HepG2 (cell line): ENCODE measurements around the gene HOXC11. TPM values are rescaled to one million over a fixed set of nuclear protein-coding genes. Genes with fewer than 3 reads are reported as not detected.
A peak's percentile ranks its signal among the peaks of the same experiment; 100 is the strongest.

Experiments used
- AKAP8 ChIP-seq: sonication (generic); formaldehyde crosslinking; IDR thresholded peaks from 2 replicates; pipeline ENCODE4 v1.5.1; 2020; ENCODE audit warnings: mild to moderate bottlenecking, missing genetic modification reagents
- ATF7 ChIP-seq, 2 experiments: fragments of 450-650 bp in 1 of 2; sonication (generic) in 1 of 2; formaldehyde crosslinking in 1 of 2; IDR thresholded peaks; 2 replicates each; pipeline versions ENCODE4 v1.4.0 to v1.6.1; 2016 to 2020; ENCODE audit warnings: antibody characterized with exemption in 1 of 2, mild to moderate bottlenecking in 1 of 2, missing genetic modification reagents in 1 of 2
- BCL6 ChIP-seq: IDR thresholded peaks from 2 replicates; pipeline ENCODE4 v1.6.1; 2016; ENCODE audit warnings: missing genetic modification reagents, missing compliant biosample characterization
- CEBPB ChIP-seq: IDR thresholded peaks from 2 replicates; pipeline ENCODE4 v1.6.1; 2011; ENCODE audit warnings: low read depth, low read length, improper control_type of control experiment, borderline replicate concordance
- DMAP1 ChIP-seq: IDR thresholded peaks from 2 replicates; pipeline ENCODE4 v1.6.1; 2016
- EZH2 ChIP-seq: conservative IDR thresholded peaks from 2 replicates; pipeline ENCODE4 v1.6.1; 2012; ENCODE audit warnings: mild to moderate bottlenecking, low read depth, low read length, moderate library complexity
- MAFK ChIP-seq, 2 experiments: IDR thresholded peaks in 1 of 2; conservative IDR thresholded peaks in 1 of 2; 2 replicates each; pipeline ENCODE4 v1.6.1; 2011; ENCODE audit warnings: improper control_type of control experiment in 2 of 2, low read length in 2 of 2
- MED8 ChIP-seq: sonication (generic); formaldehyde crosslinking; IDR thresholded peaks from 2 replicates; pipeline ENCODE4 v1.8.1; 2023; ENCODE audit warnings: mild to moderate bottlenecking, missing genetic modification reagents; ENCODE audit not compliant: insufficient replicate concordance
- NONO ChIP-seq, 2 experiments: fragments of 450-650 bp in 1 of 2; sonication (generic) in 1 of 2; formaldehyde crosslinking in 1 of 2; IDR thresholded peaks in 1 of 2; conservative IDR thresholded peaks in 1 of 2; 2 replicates each; pipeline versions ENCODE4 v1.6.1 to v1.8.0; 2017 to 2022; ENCODE audit warnings: mild to moderate bottlenecking in 1 of 2, missing genetic modification reagents in 1 of 2, moderate library complexity in 1 of 2
- SALL2 ChIP-seq: sonication (generic); formaldehyde crosslinking; IDR thresholded peaks from 2 replicates; pipeline ENCODE4 v1.8.1; 2023; ENCODE audit warnings: mild to moderate bottlenecking, missing genetic modification reagents, inconsistent platforms
- SKI ChIP-seq: fragments of 450-650 bp; IDR thresholded peaks from one replicate; pipeline ENCODE4 v1.6.1; 2018; ENCODE audit warnings: mild to moderate bottlenecking; ENCODE audit not compliant: partially characterized antibody
- SMAD3 ChIP-seq: sonication (generic); formaldehyde crosslinking; IDR thresholded peaks from 2 replicates; pipeline ENCODE4 v1.4.0; 2020; ENCODE audit warnings: missing genetic modification reagents
- ZNF329 ChIP-seq: sonication (generic); formaldehyde crosslinking; IDR thresholded peaks from 2 replicates; pipeline ENCODE4 v1.9.0; 2021; ENCODE audit warnings: low read depth, mild to moderate bottlenecking, missing genetic modification reagents
- ZNF430 ChIP-seq: sonication (generic); formaldehyde crosslinking; IDR thresholded peaks from 2 replicates; pipeline ENCODE4 v1.9.0; 2021; ENCODE audit warnings: mild to moderate bottlenecking, missing genetic modification reagents
- ZNF530 ChIP-seq: sonication (generic); formaldehyde crosslinking; IDR thresholded peaks from 2 replicates; pipeline ENCODE4 v1.5.0; 2020; ENCODE audit warnings: low read depth, mild to moderate bottlenecking, missing genetic modification reagents
- ZNF788 ChIP-seq: sonication (generic); formaldehyde crosslinking; IDR thresholded peaks from 2 replicates; pipeline ENCODE4 v1.5.0; 2020; ENCODE audit warnings: mild to moderate bottlenecking, missing genetic modification reagents, borderline replicate concordance
- polyA plus RNA-seq, 8 experiments: library from polyadenylated mRNA; depleted of rRNA in 3 of 8; stranded (reverse) in 7 of 8; unstranded in 1 of 8; fragments of >200 nt; fragmentation: Illumina TruSeq in 4 of 8; extraction: Trizol in 4 of 8; gene quantifications; 2 replicates each; pipeline versions ENCODE4 v1.2.1 to v1.2.3, GENCODE V29; 2011 to 2016; ENCODE audit warnings: low read depth in 4 of 8, missing spikeins in 1 of 8, mixed read lengths in 1 of 8; ENCODE audit not compliant: insufficient read depth in 1 of 8
- total RNA-seq, 5 experiments: library from RNA; depleted of rRNA; stranded (reverse); fragments of >200 nt; fragmentation: Illumina TruSeq; extraction: Trizol; gene quantifications; 2 replicates each; pipeline ENCODE4 v1.2.3, GENCODE V29; 2016; ENCODE audit warnings: low read depth in 1 of 5
- TF ChIP-seq, protein P1 (sequence below): sonication (generic); formaldehyde crosslinking; IDR thresholded peaks from one replicate; pipeline ENCODE4 v1.5.1; 2020; ENCODE audit warnings: mild to moderate bottlenecking, missing genetic modification reagents; ENCODE audit errors: not compliant biosample characterization
- TF ChIP-seq, protein P2 (sequence below): sonication (generic); formaldehyde crosslinking; IDR thresholded peaks from 2 replicates; pipeline ENCODE4 v1.4.0; 2020; ENCODE audit warnings: missing genetic modification reagents

Gene HOXC11
- total and polyA plus RNA-seq, 2 of the 13 experiments (the other 11 are each of a cell fraction or from before 2014, with no cell fraction given), result not detected

DNA sequence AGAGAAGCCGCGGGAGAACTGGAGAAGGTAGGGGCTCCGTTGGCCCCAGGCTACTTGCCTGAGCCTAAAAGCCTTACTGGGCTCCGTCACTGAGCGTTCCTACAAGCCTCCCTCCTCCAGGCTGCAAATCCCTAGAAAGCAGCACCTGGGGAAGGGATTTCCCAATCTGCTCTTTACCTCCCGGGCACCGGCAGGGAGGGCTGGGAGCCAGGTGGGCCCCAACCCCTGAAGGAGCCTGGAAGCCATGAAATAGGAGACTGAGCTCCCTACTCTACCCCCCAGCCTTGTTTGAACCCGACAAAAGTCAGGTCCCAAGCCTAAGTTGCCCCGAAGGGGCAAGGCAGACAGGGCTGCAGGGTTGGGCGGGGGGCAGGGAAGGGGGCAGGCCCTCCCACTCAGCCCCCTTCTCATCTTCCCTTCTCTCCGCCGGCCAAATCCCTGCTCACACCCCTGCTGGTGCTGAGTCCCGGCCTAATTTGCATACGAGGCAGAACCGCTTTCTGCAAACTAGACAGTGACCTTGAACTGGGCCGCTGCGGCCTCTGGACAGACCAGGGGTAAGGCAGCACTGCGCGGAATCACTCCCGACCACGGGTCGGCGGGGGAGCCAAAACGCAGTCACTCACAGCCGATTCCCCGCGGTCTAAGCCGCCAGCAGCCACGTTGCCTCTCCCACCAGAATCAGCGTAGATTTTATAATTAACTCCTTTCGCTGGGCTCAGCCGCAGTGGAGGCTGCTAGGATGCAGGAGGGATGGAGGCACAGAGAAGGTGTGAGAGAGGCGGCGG, 21.9 kb upstream of the HOXC11 start (continued):
- TF ChIP-seq MAFK (conservative IDR thresholded peaks at IDR 0.05 in 1 of 2, IDR thresholded peaks at IDR 0.05 in 1 of 2; ENCODE audit: low read length in 2 of 2), result peak in 1 of 2 experiments; percentile 15; a peak in 2 of 4 replicates
- TF ChIP-seq ZNF530 (CRISPR knock-in tag), result no peak
- TF ChIP-seq BCL6 (CRISPR knock-in tag), result peak; percentile 74
- TF ChIP-seq AKAP8 (CRISPR knock-in tag), result no peak
- TF ChIP-seq MED8 (CRISPR knock-in tag), result no peak
- TF ChIP-seq, protein P1, sequence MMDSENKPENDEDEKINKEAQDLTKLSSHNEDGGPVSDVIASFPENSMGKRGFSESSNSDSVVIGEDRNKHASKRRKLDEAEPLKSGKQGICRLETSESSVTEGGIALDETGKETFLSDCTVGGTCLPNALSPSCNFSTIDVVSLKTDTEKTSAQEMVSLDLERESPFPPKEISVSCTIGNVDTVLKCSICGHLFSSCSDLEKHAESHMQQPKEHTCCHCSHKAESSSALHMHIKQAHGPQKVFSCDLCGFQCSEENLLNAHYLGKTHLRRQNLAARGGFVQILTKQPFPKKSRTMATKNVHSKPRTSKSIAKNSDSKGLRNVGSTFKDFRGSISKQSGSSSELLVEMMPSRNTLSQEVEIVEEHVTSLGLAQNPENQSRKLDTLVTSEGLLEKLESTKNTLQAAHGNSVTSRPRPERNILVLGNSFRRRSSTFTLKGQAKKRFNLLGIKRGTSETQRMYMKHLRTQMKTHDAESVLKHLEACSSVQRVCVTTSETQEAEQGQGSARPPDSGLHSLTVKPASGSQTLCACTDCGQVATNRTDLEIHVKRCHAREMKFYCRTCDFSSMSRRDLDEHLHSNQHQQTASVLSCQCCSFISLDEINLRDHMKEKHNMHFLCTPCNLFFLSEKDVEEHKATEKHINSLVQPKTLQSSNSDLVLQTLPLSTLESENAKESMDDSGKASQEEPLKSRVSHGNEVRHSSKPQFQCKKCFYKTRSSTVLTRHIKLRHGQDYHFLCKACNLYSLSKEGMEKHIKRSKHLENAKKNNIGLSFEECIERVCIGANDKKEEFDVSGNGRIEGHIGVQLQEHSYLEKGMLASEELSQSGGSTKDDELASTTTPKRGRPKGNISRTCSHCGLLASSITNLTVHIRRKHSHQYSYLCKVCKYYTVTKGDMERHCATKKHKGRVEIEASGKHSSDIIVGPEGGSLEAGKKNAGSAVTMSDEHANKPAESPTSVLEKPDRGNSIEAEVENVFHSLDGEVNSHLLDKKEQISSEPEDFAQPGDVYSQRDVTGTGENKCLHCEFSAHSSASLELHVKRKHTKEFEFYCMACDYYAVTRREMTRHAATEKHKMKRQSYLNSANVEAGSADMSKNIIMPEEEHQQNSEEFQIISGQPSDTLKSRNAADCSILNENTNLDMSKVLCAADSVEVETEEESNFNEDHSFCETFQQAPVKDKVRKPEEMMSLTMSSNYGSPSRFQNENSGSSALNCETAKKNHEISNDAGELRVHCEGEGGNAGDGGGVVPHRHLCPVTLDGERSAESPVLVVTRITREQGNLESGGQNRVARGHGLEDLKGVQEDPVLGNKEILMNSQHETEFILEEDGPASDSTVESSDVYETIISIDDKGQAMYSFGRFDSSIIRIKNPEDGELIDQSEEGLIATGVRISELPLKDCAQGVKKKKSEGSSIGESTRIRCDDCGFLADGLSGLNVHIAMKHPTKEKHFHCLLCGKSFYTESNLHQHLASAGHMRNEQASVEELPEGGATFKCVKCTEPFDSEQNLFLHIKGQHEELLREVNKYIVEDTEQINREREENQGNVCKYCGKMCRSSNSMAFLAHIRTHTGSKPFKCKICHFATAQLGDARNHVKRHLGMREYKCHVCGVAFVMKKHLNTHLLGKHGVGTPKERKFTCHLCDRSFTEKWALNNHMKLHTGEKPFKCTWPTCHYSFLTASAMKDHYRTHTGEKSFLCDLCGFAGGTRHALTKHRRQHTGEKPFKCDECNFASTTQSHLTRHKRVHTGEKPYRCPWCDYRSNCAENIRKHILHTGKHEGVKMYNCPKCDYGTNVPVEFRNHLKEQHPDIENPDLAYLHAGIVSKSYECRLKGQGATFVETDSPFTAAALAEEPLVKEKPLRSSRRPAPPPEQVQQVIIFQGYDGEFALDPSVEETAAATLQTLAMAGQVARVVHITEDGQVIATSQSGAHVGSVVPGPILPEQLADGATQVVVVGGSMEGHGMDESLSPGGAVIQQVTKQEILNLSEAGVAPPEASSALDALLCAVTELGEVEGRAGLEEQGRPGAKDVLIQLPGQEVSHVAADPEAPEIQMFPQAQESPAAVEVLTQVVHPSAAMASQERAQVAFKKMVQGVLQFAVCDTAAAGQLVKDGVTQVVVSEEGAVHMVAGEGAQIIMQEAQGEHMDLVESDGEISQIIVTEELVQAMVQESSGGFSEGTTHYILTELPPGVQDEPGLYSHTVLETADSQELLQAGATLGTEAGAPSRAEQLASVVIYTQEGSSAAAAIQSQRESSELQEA (CRISPR knock-in tag), result no peak
- no peak for TF ChIP-seq NONO (IDR thresholded peaks at IDR 0.05)
- TF ChIP-seq NONO (CRISPR knock-in tag; conservative IDR thresholded peaks at IDR 0.05), result no peak
- TF ChIP-seq SKI, result peak; percentile 49
- TF ChIP-seq, protein P2, sequence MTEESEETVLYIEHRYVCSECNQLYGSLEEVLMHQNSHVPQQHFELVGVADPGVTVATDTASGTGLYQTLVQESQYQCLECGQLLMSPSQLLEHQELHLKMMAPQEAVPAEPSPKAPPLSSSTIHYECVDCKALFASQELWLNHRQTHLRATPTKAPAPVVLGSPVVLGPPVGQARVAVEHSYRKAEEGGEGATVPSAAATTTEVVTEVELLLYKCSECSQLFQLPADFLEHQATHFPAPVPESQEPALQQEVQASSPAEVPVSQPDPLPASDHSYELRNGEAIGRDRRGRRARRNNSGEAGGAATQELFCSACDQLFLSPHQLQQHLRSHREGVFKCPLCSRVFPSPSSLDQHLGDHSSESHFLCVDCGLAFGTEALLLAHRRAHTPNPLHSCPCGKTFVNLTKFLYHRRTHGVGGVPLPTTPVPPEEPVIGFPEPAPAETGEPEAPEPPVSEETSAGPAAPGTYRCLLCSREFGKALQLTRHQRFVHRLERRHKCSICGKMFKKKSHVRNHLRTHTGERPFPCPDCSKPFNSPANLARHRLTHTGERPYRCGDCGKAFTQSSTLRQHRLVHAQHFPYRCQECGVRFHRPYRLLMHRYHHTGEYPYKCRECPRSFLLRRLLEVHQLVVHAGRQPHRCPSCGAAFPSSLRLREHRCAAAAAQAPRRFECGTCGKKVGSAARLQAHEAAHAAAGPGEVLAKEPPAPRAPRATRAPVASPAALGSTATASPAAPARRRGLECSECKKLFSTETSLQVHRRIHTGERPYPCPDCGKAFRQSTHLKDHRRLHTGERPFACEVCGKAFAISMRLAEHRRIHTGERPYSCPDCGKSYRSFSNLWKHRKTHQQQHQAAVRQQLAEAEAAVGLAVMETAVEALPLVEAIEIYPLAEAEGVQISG, result no peak
- no peak for TF ChIP-seq CEBPB
- no peak for TF ChIP-seq ATF7 (IDR thresholded peaks at IDR 0.05)
- no peak for TF ChIP-seq ATF7 (CRISPR knock-in tag; IDR thresholded peaks at IDR 0.05)
- no peak for TF ChIP-seq SMAD3 (CRISPR knock-in tag)
- no peak for TF ChIP-seq ZNF329 (CRISPR knock-in tag)
- TF ChIP-seq ZNF430 (CRISPR knock-in tag), result no peak
- no peak for TF ChIP-seq ZNF788
- peak; percentile 68; the same call in 1 of the 2 replicates for TF ChIP-seq EZH2
- TF ChIP-seq SALL2, result no peak
- TF ChIP-seq DMAP1, result no peak
